Hepatocyte (in vitro differentiated cells): ENCODE results near the gene NPAS3. TPM values are rescaled to one million over a fixed set of nuclear protein-coding genes. Genes with fewer than 3 reads are reported as not detected.

Source experiments
- DNase-seq: peaks from one replicate; pipeline ENCODE4 v3.0.0-alpha.2; 2016; ENCODE audit warnings: low spot score
- H2AFZ ChIP-seq: fragments of 200-600 bp; sonication (generic); 2 replicates; pipeline ENCODE4 v1.6.0; 2016; ENCODE audit warnings: antibody characterized with exemption, mild to moderate bottlenecking
- H3K27ac ChIP-seq: fragments of 200-600 bp; sonication (generic); 2 replicates; pipeline ENCODE4 v1.5.1; 2016; ENCODE audit warnings: mild to moderate bottlenecking
- H3K27me3 ChIP-seq: fragments of 200-600 bp; sonication (generic); 2 replicates; pipeline ENCODE4 v1.6.1; 2016
- H3K36me3 ChIP-seq: fragments of 200-600 bp; sonication (generic); replicated peaks from 2 replicates; pipeline ENCODE4 v1.5.1; 2016; ENCODE audit warnings: low read depth; ENCODE audit not compliant: insufficient read depth
- H3K4me1 ChIP-seq: fragments of 200-600 bp; sonication (generic); 2 replicates; pipeline ENCODE4 v1.5.1; 2016; ENCODE audit warnings: mild to moderate bottlenecking, moderate library complexity; ENCODE audit not compliant: insufficient read depth
- H3K4me2 ChIP-seq: fragments of 200-600 bp; sonication (generic); 2 replicates; pipeline ENCODE4 v1.6.0; 2016
- H3K4me3 ChIP-seq: fragments of 200-600 bp; sonication (generic); 2 replicates; pipeline ENCODE4 v1.5.1; 2016; ENCODE audit warnings: mild to moderate bottlenecking
- H3K79me2 ChIP-seq: fragments of 200-600 bp; sonication (generic); 2 replicates; pipeline ENCODE4 v1.6.0; 2017; ENCODE audit warnings: mild to moderate bottlenecking
- H3K9me2 ChIP-seq: fragments of 200-600 bp; sonication (generic); replicated peaks from 2 replicates; pipeline ENCODE4 v1.6.0; 2017; ENCODE audit warnings: mild to moderate bottlenecking; ENCODE audit not compliant: insufficient read depth
- H3K9me3 ChIP-seq: fragments of 200-600 bp; sonication (generic); 2 replicates; pipeline ENCODE4 v1.5.1; 2016; ENCODE audit warnings: low read depth, mild to moderate bottlenecking
- H4K20me1 ChIP-seq: fragments of 200-600 bp; sonication (generic); 2 replicates; pipeline ENCODE4 v1.6.0; 2016; ENCODE audit warnings: mild to moderate bottlenecking; ENCODE audit not compliant: insufficient read depth, poor library complexity, severe bottlenecking
- CTCF ChIP-seq: fragments of 200-600 bp; sonication (generic); IDR thresholded peaks from 2 replicates; pipeline ENCODE4 v1.5.1; 2016; ENCODE audit warnings: antibody characterized with exemption, mild to moderate bottlenecking; ENCODE audit not compliant: poor library complexity
- EZH2 ChIP-seq: fragments of 200-600 bp; sonication (generic); IDR thresholded peaks from 2 replicates; pipeline ENCODE4 v1.6.1; 2016; ENCODE audit warnings: antibody characterized with exemption, mild to moderate bottlenecking, borderline replicate concordance
- EZH2phosphoT487 ChIP-seq: fragments of 200-600 bp; sonication (generic); IDR thresholded peaks from one replicate; pipeline ENCODE4 v1.6.1; 2018; ENCODE audit warnings: antibody characterized with exemption, mild to moderate bottlenecking, low read depth, moderate library complexity; ENCODE audit not compliant: unreplicated experiment, severe bottlenecking
- WGBS: methylation state at CpG from one replicate; pipeline ENCODE4 v1.1.6; 2016; ENCODE audit warnings: low lambda C conversion rate; ENCODE audit errors: missing lambda C conversion rate; 5-methylcytosine and 5-hydroxymethylcytosine counted together
- polyA plus RNA-seq: library from polyadenylated mRNA; unstranded; fragments of >200 nt; fragmentation: Nextera tagmentation; extraction: Ambion mirVana; gene quantifications from 2 replicates; pipeline ENCODE4 v1.2.1, GENCODE V29; 2016
- total RNA-seq: library from RNA; depleted of rRNA; stranded (reverse); fragments of >200 nt; gene quantifications from 2 replicates; pipeline ENCODE4 v1.2.3, GENCODE V29; 2014

The NPAS3 gene
- total and polyA plus RNA-seq, 2 experiments from 2014 or later: 0.11 to 1.1 TPM

GRCh38 chr14:32898876-32899275, 39.8 kb upstream of the NPAS3 start:
- no peak overlapping the region for H3K4me2 ChIP-seq
- no peak for DNase-seq
- H3K4me1 ChIP-seq: no peaks in the 10 kb centered on the region
- no peak overlapping the region for H3K4me3 ChIP-seq
- H3K36me3 ChIP-seq: no peaks in the 10 kb centered on the region
- H3K9me3 ChIP-seq: no peaks in the 10 kb centered on the region
- H3K9me2 ChIP-seq: no peaks in the 10 kb centered on the region
- H3K27me3 ChIP-seq: no peaks in the 10 kb centered on the region
- no peak for TF ChIP-seq EZH2phosphoT487
- TF ChIP-seq EZH2: no peak
- TF ChIP-seq CTCF: no peak
- H3K27ac ChIP-seq: no peak overlapping the region
- H4K20me1 ChIP-seq: no peaks in the 10 kb centered on the region
- H2AFZ ChIP-seq: no peak overlapping the region
- 82% methylated on average over 2 of the region's 2 CpGs for WGBS
- H3K79me2 ChIP-seq: no peaks in the 10 kb centered on the region

- no peak overlapping the region for H2AFZ ChIP-seq
- WGBS: 60% methylated on average over 3 of the region's 3 CpGs
- H3K27me3 ChIP-seq: no peaks in the 10 kb centered on the region
Observed at GRCh38 chr14:32900547-32900946, 38.1 kb upstream of the NPAS3 start.

DNA sequence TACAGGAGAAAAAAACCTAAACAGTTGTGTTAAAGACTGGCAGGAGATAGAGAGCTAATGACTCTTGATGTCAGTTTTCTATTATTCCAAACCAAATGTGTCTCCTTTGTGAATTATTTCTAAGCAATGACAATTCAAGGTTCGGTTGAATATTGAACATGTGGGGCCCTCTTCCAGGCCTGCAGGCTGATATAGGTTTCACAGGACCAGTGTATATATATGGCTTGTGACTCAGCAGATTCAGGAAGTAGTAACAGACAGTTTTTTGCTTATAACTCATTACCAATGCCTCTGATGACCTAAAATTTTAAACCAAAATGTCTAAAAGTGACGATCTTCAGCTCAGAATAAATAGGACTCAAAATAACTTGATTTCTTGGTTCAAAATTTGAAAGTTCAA, 33.7 kb upstream of the NPAS3 start:
- 84% methylated on average over 2 of the region's 2 CpGs for WGBS
- no peak overlapping the region for H3K4me3 ChIP-seq
- H3K4me1 ChIP-seq: no peaks in the 10 kb centered on the region
- no peaks in the 10 kb centered on the region for H3K9me3 ChIP-seq
- H2AFZ ChIP-seq: no peak overlapping the region
- TF ChIP-seq EZH2phosphoT487: no peak
- no peaks in the 10 kb centered on the region for H4K20me1 ChIP-seq
- H3K79me2 ChIP-seq: no peaks in the 10 kb centered on the region
- no peak overlapping the region for H3K27ac ChIP-seq
- no peak overlapping the region for H3K4me2 ChIP-seq
- DNase-seq: no peak
- H3K36me3 ChIP-seq: no peaks in the 10 kb centered on the region
- no peaks in the 10 kb centered on the region for H3K9me2 ChIP-seq
- H3K27me3 ChIP-seq: no peaks in the 10 kb centered on the region

More at GRCh38 chr14:32900547-32900946, 38.1 kb upstream of the NPAS3 start:
- TF ChIP-seq EZH2 (no peak), EZH2phosphoT487 (no peak), CTCF (no peak)
- H3K4me1 ChIP-seq: no peaks in the 10 kb centered on the region
- H3K4me3 ChIP-seq: no peak overlapping the region
- H3K36me3 ChIP-seq: no peaks in the 10 kb centered on the region
- H3K4me2 ChIP-seq: no peak overlapping the region
- no peaks in the 10 kb centered on the region for H4K20me1 ChIP-seq
- H3K9me3 ChIP-seq: no peaks in the 10 kb centered on the region
- H3K9me2 ChIP-seq: no peaks in the 10 kb centered on the region
- H3K27ac ChIP-seq: no peak overlapping the region
- no peak for DNase-seq
- H3K79me2 ChIP-seq: no peaks in the 10 kb centered on the region

GRCh38 chr14:32906672-32907071, 32.0 kb upstream of the NPAS3 start:
- no peaks in the 10 kb centered on the region for H3K9me3 ChIP-seq

More at GRCh38 chr14:32906672-32907071, 32.0 kb upstream of the NPAS3 start:
- H3K36me3 ChIP-seq: no peaks in the 10 kb centered on the region
- H3K4me2 ChIP-seq: no peak overlapping the region
- 94% methylated on average over 3 of the region's 3 CpGs for WGBS
- no peaks in the 10 kb centered on the region for H3K9me2 ChIP-seq
- H3K27me3 ChIP-seq: no peaks in the 10 kb centered on the region
- H2AFZ ChIP-seq: no peak overlapping the region
- H3K4me3 ChIP-seq: no peak overlapping the region
- H3K27ac ChIP-seq: no peak overlapping the region
- no peaks in the 10 kb centered on the region for H3K79me2 ChIP-seq
- no peaks in the 10 kb centered on the region for H3K4me1 ChIP-seq
- H4K20me1 ChIP-seq: no peaks in the 10 kb centered on the region
- DNase-seq: no peak
- TF ChIP-seq CTCF: no peak
- TF ChIP-seq EZH2phosphoT487: no peak
- TF ChIP-seq EZH2: no peak
